GM10847 (cell line): ENCODE results near the gene CFAP68.

Source experiments
- POLR2A ChIP-seq: IDR thresholded peaks from 2 replicates; pipeline ENCODE4 v1.6.1; 2011; ENCODE audit not compliant: insufficient read length; ENCODE audit errors: extremely low read depth

CFAP68 gene

GRCh38 chr11:111910676-111911562 lies 31.6 kb downstream of the CFAP68 start:
- TF ChIP-seq POLR2A = no peak

GRCh38 chr11:111911563-111912401 lies 32.4 kb downstream of the CFAP68 start, which contains the start of gene CRYAB:
Gene CRYAB (minus strand): TSS chr11:111911770. CDS start chr11:111911724, 46 bp downstream.
- TF ChIP-seq POLR2A = no peak

- no peak for TF ChIP-seq POLR2A
Observed at GRCh38 chr11:111912535-111912934, 33.2 kb downstream of the CFAP68 start, which contains the start of gene HSPB2. Gene HSPB2 (plus strand): TSS chr11:111912734. CDS start chr11:111912830, 96 bp downstream.

GRCh38 chr11:111913031-111913861 lies 33.9 kb downstream of the CFAP68 start:
- TF ChIP-seq POLR2A = no peak

- TF ChIP-seq POLR2A = no peak
Observed at GRCh38 chr11:111913997-111914396, 34.7 kb downstream of the CFAP68 start.

GRCh38 chr11:111916768-111917167 lies 37.4 kb downstream of the CFAP68 start:
- TF ChIP-seq POLR2A = no peak

- no peak for TF ChIP-seq POLR2A
Observed at GRCh38 chr11:111917312-111917711, 38.0 kb downstream of the CFAP68 start.

GRCh38 chr11:111917788-111918187 lies 38.4 kb downstream of the CFAP68 start:
- TF ChIP-seq POLR2A = no peak

- TF ChIP-seq POLR2A = no peak
Observed at GRCh38 chr11:111918390-111919256, 39.3 kb downstream of the CFAP68 start, which contains the start of gene C11orf52. Gene C11orf52 (plus strand): TSS chr11:111918913. CDS start chr11:111918973, 60 bp downstream.

- no peak for TF ChIP-seq POLR2A
Observed at GRCh38 chr11:111920908-111921307, 41.6 kb downstream of the CFAP68 start.

- TF ChIP-seq POLR2A = no peak
Observed at GRCh38 chr11:111921541-111922230, 42.3 kb downstream of the CFAP68 start.

- TF ChIP-seq POLR2A = no peak
Observed at GRCh38 chr11:111922803-111923202, 43.5 kb downstream of the CFAP68 start.

GRCh38 chr11:111923351-111923788 lies 44.0 kb downstream of the CFAP68 start:
- TF ChIP-seq POLR2A = no peak
